Upper lobe of right lung (tissue), 1 donor: ENCODE results near the gene NOTCH1. TPM values are rescaled to one million over a fixed set of nuclear protein-coding genes. Genes with fewer than 3 reads are reported as not detected.
A peak's percentile ranks its signal among the peaks of the same experiment; 100 is the strongest.

Experiments used
- ATAC-seq: fragments of 200-7000 bp; cut with Tn5 transposase; one replicate; pipeline ENCODE4 v1.9.1; 2020; ENCODE audit warnings: mild to moderate bottlenecking, moderate library complexity
- DNase-seq: peaks from one replicate; pipeline ENCODE4 v3.0.0-alpha.2; 2020
- H3K27ac ChIP-seq: fragments of 200-600 bp; one replicate; pipeline ENCODE4 v1.8.0; 2022
- H3K27me3 ChIP-seq: fragments of 200-600 bp; one replicate; pipeline ENCODE4 v1.8.0; 2022; ENCODE audit warnings: mild to moderate bottlenecking
- H3K36me3 ChIP-seq: fragments of 200-600 bp; one replicate; pipeline ENCODE4 v1.8.0; 2022
- H3K4me1 ChIP-seq: fragments of 200-600 bp; one replicate; pipeline ENCODE4 v1.8.0; 2022
- H3K4me3 ChIP-seq: fragments of 200-600 bp; one replicate; pipeline ENCODE4 v1.8.0; 2022; ENCODE audit warnings: mild to moderate bottlenecking
- H3K9me3 ChIP-seq: fragments of 200-600 bp; one replicate; pipeline ENCODE4 v1.8.0; 2022
- intact Hi-C: fragments of 100-400 bp; cut with DNase I; formaldehyde crosslinking; loops from one replicate; pipeline ENCODE4 v1.11.0; 2022
- total RNA-seq: library from RNA; stranded (reverse); fragmentation: NEBNext Ultra II Directional; extraction: Animal tissue kit (Norgen Biotek cat#: 25700); gene quantifications from one replicate; pipeline ENCODE4 v1.2.1, GENCODE V29; 2021
- TF ChIP-seq, protein P1 (sequence below): fragments of 200-600 bp; IDR thresholded peaks from one replicate; pipeline ENCODE4 v1.8.0; 2022; ENCODE audit warnings: antibody characterized with exemption
- donor health status: DM: no; HTN: yes; CAD: no; lungs with severe emphysema.

The NOTCH1 gene
- total RNA-seq, 1 donor from 2014 or later: 114 TPM

DNA sequence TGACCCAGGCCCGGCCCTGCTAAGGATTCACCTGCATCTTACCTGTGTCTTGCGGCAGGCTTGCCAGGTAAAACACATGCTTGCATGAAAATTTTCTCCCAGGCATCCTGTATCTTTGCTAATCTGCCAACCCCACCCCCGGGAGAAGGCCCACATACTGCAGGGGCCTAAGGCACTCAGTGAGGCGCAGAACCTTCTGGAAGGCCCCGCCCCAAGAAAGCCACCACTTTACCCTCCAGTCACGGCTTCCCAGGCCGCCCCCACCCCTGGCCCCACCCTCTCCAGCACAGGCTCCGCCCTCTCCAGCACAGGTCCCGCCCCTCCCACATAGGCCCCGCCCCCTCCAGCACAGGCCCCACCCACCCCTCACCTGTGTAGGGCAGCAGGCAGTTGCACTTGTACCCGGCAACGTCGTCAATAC is 33.2 kb downstream of the NOTCH1 start:
- DNase-seq (no peak), ATAC-seq (peak; percentile 51)
- Histone ChIP-seq H3K4me3 (no peak overlapping the region), H3K4me1 (peaks cover 16% of the 10 kb centered on the region), H3K27ac (peak overlapping the region; percentile 81), H3K36me3 (peaks cover 98% of the 10 kb centered on the region), H3K9me3 (no peaks in the 10 kb centered on the region), H3K27me3 (no peaks in the 10 kb centered on the region)
- TF ChIP-seq, protein P1, sequence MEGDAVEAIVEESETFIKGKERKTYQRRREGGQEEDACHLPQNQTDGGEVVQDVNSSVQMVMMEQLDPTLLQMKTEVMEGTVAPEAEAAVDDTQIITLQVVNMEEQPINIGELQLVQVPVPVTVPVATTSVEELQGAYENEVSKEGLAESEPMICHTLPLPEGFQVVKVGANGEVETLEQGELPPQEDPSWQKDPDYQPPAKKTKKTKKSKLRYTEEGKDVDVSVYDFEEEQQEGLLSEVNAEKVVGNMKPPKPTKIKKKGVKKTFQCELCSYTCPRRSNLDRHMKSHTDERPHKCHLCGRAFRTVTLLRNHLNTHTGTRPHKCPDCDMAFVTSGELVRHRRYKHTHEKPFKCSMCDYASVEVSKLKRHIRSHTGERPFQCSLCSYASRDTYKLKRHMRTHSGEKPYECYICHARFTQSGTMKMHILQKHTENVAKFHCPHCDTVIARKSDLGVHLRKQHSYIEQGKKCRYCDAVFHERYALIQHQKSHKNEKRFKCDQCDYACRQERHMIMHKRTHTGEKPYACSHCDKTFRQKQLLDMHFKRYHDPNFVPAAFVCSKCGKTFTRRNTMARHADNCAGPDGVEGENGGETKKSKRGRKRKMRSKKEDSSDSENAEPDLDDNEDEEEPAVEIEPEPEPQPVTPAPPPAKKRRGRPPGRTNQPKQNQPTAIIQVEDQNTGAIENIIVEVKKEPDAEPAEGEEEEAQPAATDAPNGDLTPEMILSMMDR: no peak
- intact Hi-C loops: no loop called here

DNA sequence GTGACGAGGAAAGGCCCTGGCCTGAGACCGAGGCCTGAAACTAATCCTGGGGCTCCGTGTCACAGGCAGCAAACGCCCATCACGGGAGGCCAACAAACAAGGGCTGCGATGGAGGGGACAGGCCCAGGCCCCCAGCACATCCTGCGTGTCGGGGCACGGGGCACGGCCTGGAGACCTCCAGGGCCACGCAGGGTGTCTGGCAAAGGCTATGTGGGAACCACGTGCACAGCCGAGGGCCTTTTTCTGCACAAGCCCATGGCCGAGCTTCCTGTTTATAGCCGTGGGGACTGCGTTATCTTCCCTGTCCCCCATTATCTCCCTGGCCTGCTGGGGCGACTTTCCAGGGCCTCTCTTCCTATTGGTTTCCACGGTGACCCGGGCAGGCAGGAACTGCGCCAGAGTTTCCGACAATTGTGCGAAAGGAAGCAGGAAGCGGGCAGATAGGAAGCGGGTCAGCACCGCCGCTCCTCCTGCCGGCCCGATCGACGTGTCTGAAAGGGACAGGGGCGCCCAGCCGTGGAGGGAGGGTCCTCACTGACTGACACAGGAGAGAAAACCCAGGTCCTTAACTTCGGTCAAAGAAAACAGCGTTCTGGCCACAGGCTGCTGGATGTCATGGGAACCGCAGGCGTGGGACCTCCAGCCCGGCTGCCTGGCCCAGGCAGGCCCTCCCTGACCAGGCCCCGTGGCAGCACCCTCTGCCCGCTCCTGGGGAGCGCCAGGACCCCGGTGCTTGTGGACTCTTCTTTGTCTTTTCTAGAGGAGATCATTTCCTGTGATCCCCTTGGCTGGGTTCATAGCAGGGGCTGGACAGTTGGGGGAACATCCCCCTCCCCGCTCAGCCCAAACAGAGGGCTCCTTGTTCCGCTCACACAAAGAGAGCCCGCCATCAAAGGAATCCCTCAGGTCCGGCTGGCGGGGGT is 33.9 kb downstream of the NOTCH1 start:
- intact Hi-C loops: no loop called here
- DNase-seq: no peak
- peak overlapping the region; percentile 81 for H3K27ac ChIP-seq
- H3K27me3 ChIP-seq: no peaks in the 10 kb centered on the region
- peaks cover 16% of the 10 kb centered on the region for H3K4me1 ChIP-seq
- TF ChIP-seq, protein P1: no peak
- H3K9me3 ChIP-seq: no peaks in the 10 kb centered on the region
- ATAC-seq: peak; percentile 42
- no peak overlapping the region for H3K4me3 ChIP-seq
- H3K36me3 ChIP-seq: peaks cover 98% of the 10 kb centered on the region

- DNase-seq (no peak), ATAC-seq (no peak)
- H3K27ac ChIP-seq: peak overlapping the region; percentile 72
- intact Hi-C loops: no loop called here
- H3K9me3 ChIP-seq: no peaks in the 10 kb centered on the region
- TF ChIP-seq, protein P1: no peak
- no peak overlapping the region for H3K4me3 ChIP-seq
- no peaks in the 10 kb centered on the region for H3K27me3 ChIP-seq
- H3K36me3 ChIP-seq: peaks cover 98% of the 10 kb centered on the region
- peaks cover 16% of the 10 kb centered on the region for H3K4me1 ChIP-seq
These were observed 34.6 kb downstream of the NOTCH1 start for GRCh38 chr9:136511144-136511669.

DNA sequence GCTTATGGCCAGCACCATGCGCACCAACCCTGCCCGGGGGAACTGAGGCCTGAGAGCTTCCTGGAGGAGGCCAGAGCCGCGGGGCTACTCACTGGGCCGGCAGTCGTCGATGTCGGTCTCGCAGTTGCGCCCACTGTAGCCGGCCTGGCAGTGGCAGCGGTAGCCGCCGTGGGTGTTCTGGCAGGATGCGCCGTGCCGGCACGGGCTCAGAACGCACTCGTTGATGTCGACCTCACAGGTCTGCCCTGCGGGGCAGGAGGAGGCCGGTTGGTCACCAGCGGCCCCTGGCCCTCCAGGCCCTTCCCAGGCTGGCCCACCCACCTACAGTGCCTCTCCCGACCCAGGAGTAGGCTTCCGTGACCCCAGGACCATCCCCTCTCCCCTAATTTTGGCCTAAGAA is 35.3 kb downstream of the NOTCH1 start:
- TF ChIP-seq, protein P1: no peak
- ATAC-seq: no peak
- no peak for DNase-seq
- Histone ChIP-seq H3K36me3 (peaks cover 98% of the 10 kb centered on the region), H3K4me1 (peaks cover 16% of the 10 kb centered on the region), H3K27ac (peak overlapping the region; percentile 72), H3K9me3 (no peaks in the 10 kb centered on the region), H3K27me3 (no peaks in the 10 kb centered on the region), H3K4me3 (no peak overlapping the region)
- intact Hi-C loops: no loop called here

- Histone ChIP-seq H3K27ac (peak overlapping the region; percentile 17), H3K36me3 (peaks cover 98% of the 10 kb centered on the region), H3K4me3 (no peak overlapping the region), H3K9me3 (no peaks in the 10 kb centered on the region), H3K4me1 (peaks cover 16% of the 10 kb centered on the region), H3K27me3 (no peaks in the 10 kb centered on the region)
- intact Hi-C loops: no loop called here
- no peak for DNase-seq
- TF ChIP-seq, protein P1: no peak
- no peak for ATAC-seq
These were observed 36.3 kb downstream of the NOTCH1 start for GRCh38 chr9:136509549-136509948.
